Left ventricle myocardium inferior (tissue), 1 donor: ENCODE results near the gene RANBP3. TPM values are rescaled to one million over a fixed set of nuclear protein-coding genes. Genes with fewer than 3 reads are reported as not detected.
A peak's percentile ranks its signal among the peaks of the same experiment; 100 is the strongest.

Experiments used
- DNase-seq: peaks from one replicate; pipeline ENCODE4 v3.0.0-alpha.2; 2020
- H3K27ac ChIP-seq: fragments of 200-600 bp; replicated peaks from 2 replicates; pipeline ENCODE4 v1.8.0; 2021
- H3K27me3 ChIP-seq: fragments of 200-600 bp; 2 replicates; pipeline ENCODE4 v1.8.0; 2021; ENCODE audit warnings: low read depth
- H3K36me3 ChIP-seq: fragments of 200-600 bp; 2 replicates; pipeline ENCODE4 v1.8.0; 2021
- H3K4me1 ChIP-seq: fragments of 200-600 bp; 2 replicates; pipeline ENCODE4 v1.8.0; 2021
- H3K4me3 ChIP-seq: fragments of 200-600 bp; 2 replicates; pipeline ENCODE4 v1.8.0; 2021; ENCODE audit warnings: mild to moderate bottlenecking, moderate library complexity
- H3K9me3 ChIP-seq: fragments of 200-600 bp; replicated peaks from 2 replicates; pipeline ENCODE4 v1.8.0; 2021
- CTCF ChIP-seq: fragments of 200-600 bp; IDR thresholded peaks from 2 replicates; pipeline ENCODE4 v1.8.0; 2021; ENCODE audit warnings: antibody characterized with exemption, mild to moderate bottlenecking, borderline replicate concordance
- intact Hi-C: fragments of 100-400 bp; cut with micrococcal nuclease; formaldehyde crosslinking; loops from one replicate; pipeline ENCODE4 v1.11.0; 2022
- total RNA-seq: library from RNA; stranded (reverse); fragmentation: NEBNext Ultra II Directional; extraction: Animal tissue kit (Norgen Biotek cat#: 25700); gene quantifications from one replicate; pipeline ENCODE4 v1.2.1, GENCODE V29; 2021
- donor health status: DM: no; HTN: yes; CAD: no; lungs with severe emphysema.

Gene RANBP3
- total RNA-seq, 1 donor from 2014 or later: 54.8 TPM

DNA sequence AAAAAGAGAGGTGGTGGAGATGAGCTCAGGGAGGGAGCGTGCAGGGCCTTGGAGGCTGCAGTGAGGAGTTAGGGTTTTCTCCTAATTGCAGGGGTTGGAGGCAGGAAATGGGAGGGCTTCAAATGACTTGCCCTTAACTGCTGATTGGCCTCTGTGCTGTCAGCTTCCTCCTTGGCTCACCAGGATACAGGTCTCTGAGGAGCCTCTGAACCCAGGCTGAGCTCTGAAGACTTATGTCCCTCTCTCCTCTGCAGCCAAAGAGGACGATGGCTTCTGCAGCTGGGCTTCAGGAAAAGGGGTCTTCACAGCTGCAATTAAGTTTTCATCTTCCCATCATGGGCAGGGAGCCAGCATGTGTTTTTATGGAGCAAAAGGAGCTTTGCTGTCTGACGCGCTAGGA, 6.7 kb upstream of the RANBP3 start:
- intact Hi-C loops: no loop called here
- Histone ChIP-seq H3K27me3 (no peaks in the 10 kb centered on the region), H3K36me3 (no peaks in the 10 kb centered on the region), H3K4me3 (no peak overlapping the region), H3K9me3 (no peaks in the 10 kb centered on the region), H3K4me1 (peaks cover 17% of the 10 kb centered on the region), H3K27ac (no peak overlapping the region)
- DNase-seq: no peak
- no peak for TF ChIP-seq CTCF

DNA sequence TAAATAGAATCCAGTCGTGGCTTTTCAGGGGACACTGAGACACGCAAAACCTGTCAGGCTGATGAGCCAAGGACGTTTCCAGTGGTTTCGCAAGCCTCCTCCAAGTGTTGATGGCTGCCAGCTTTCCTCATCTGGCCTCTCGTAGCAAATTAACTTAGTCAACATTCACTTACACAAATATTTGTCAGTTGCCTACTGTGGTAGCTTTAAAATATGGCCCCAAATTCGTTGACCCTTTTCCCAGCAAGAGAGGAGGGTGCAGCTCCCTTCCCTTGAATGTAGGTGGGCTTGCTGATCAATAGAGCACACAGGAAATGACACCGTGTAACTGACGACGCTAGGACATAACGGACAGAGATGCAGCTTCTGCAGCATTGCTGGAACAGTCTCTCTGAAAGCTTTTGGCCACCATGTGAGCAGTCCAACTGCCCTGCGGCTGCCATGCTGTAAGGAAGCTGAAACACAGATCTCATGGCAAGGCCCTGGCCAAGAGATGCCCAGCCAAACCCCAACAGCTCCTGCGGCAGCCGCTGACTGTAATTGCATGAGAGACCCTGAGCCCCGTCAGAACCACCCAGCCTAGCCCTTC, 5.5 kb upstream of the RANBP3 start:
- no peak for DNase-seq
- no peak for TF ChIP-seq CTCF
- Histone ChIP-seq H3K27me3 (no peaks in the 10 kb centered on the region), H3K9me3 (no peaks in the 10 kb centered on the region), H3K4me3 (no peak overlapping the region), H3K27ac (peak overlapping the region; percentile 23), H3K4me1 (peaks cover 28% of the 10 kb centered on the region), H3K36me3 (no peaks in the 10 kb centered on the region)
- intact Hi-C loops: no loop called here

DNA sequence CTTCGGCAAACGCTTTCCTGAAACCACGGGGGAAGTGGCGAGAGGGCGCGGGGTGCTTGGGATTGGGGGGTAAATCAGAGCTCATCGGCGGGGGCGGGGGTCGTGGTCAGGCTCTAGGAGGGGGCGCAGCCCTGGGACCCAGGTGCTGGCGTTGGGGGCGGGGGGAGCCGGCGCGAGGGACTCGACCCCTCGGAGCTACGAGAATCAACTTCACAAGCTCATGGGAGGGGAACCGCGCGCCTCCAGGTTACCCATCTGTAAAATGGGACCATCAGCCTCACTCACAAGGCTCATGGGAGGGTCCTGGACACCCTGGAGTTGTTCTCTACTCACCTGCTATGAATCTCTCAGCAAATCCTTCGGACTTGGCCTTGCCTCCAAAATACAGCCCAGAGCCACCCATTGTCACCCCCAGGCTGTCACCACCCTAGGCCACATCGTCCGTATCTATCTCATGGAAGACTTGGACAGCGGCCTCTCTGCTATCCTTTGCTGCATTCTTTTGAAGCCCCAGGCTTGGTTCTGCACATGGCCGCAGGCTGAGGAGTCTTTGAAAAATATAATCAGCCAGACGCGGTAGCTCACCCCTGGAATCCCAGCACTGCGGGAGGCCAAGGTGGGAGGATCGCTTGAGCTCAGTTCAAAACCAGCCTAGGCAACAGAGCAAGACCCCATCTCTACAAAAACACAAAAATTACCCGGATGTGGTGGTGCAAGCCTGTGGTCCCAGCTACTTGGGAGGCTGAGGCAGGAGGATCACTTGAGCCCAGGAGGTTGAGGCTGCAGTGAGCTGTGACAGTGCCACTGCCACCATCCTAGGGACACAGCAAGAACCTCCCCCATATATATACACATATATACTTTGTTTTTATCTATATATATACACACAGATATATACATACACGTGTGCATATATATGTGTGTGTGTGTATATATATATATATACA, 939 bp upstream of the RANBP3 start:
- Histone ChIP-seq H3K4me1 (peaks cover 60% of the 10 kb centered on the region), H3K27me3 (no peaks in the 10 kb centered on the region), H3K4me3 (peak overlapping the region; percentile 100), H3K9me3 (no peaks in the 10 kb centered on the region), H3K36me3 (peaks cover 4% of the 10 kb centered on the region), H3K27ac (peak overlapping the region; percentile 95)
- TF ChIP-seq CTCF: no peak
- intact Hi-C loops: no loop called here
- no peak for DNase-seq

GRCh38 chr19:5977222-5977784, 637 bp downstream of the RANBP3 start:
- intact Hi-C loops: no loop called here
- Histone ChIP-seq H3K4me1 (peaks cover 67% of the 10 kb centered on the region), H3K4me3 (peak overlapping the region; percentile 100), H3K27ac (peak overlapping the region; percentile 95), H3K27me3 (no peaks in the 10 kb centered on the region), H3K9me3 (no peaks in the 10 kb centered on the region), H3K36me3 (peaks cover 9% of the 10 kb centered on the region)
- no peak for TF ChIP-seq CTCF
- no peak for DNase-seq

DNA sequence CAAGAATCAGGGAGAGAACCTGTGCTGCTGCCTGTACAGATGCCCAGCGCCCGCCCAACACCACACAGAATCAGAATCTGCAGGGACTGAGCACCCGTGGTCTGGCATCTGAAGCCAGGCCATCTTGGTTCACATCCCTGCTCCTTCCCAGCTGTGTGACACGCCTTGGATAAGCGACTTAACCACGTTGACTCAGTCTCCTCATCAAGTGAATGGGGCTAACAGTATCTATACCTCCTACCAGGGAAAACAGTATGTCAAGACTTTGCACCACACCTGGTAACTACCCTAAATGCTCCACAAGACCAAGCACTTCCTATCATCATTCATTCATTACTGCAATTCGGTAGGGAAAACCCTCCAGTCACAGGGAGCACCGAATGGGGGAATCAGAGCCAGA, 1.2 kb downstream of the RANBP3 start:
- H3K4me3 ChIP-seq: peak overlapping the region; percentile 100
- TF ChIP-seq CTCF: no peak
- no peaks in the 10 kb centered on the region for H3K9me3 ChIP-seq
- intact Hi-C loops: no loop called here
- no peak for DNase-seq
- peaks cover 72% of the 10 kb centered on the region for H3K4me1 ChIP-seq
- H3K27ac ChIP-seq: peak overlapping the region; percentile 95
- peaks cover 9% of the 10 kb centered on the region for H3K36me3 ChIP-seq
- no peaks in the 10 kb centered on the region for H3K27me3 ChIP-seq
